Effector memory CD8-positive, alpha-beta T cell (primary cell): Measurements from ENCODE around the gene PCGF3.
"Not testable (repeated sequence)": the region's sequence is repeated elsewhere in the genome, so short reads cannot be mapped to it uniquely, and the experiment has no call there.

Experiments
- ATAC-seq: fragments of 150-1000 bp; cut with Tn5 transposase; replicated peaks from 2 replicates; pipeline ENCODE4 v1.10.0; 2021; ENCODE audit warnings: mild to moderate bottlenecking, moderate library complexity
- DNase-seq, 3 experiments: peaks; one replicate each; pipeline ENCODE4 v3.0.0; 2021
- H3K27ac Mint-ChIP-seq, 2 donors: one replicate each; pipeline ENCODE4 v1.8.0; 2022; ENCODE audit warnings: mild to moderate bottlenecking in 2 of 2, mixed read lengths in 2 of 2, moderate library complexity in 2 of 2
- H3K27me3 Mint-ChIP-seq, 2 donors: one replicate each; pipeline ENCODE4 v1.8.0; 2022; ENCODE audit warnings: mixed read lengths in 2 of 2
- H3K36me3 Mint-ChIP-seq: one replicate; pipeline ENCODE4 v1.8.0; 2022; ENCODE audit warnings: mild to moderate bottlenecking, moderate library complexity, mixed read lengths; ENCODE audit not compliant: insufficient read depth
- H3K4me1 Mint-ChIP-seq, 2 donors: one replicate each; pipeline ENCODE4 v1.8.0; 2022; ENCODE audit warnings: low read depth in 2 of 2, mixed read lengths in 2 of 2
- H3K4me3 Mint-ChIP-seq, 2 donors: one replicate each; pipeline ENCODE4 v1.8.0; 2022; ENCODE audit warnings: mild to moderate bottlenecking in 2 of 2, mixed read lengths in 2 of 2, moderate library complexity in 2 of 2
- H3K9me3 Mint-ChIP-seq, 2 donors: one replicate each; pipeline ENCODE4 v1.8.0; 2022; ENCODE audit warnings: mixed read lengths in 2 of 2

PCGF3 gene

DNA sequence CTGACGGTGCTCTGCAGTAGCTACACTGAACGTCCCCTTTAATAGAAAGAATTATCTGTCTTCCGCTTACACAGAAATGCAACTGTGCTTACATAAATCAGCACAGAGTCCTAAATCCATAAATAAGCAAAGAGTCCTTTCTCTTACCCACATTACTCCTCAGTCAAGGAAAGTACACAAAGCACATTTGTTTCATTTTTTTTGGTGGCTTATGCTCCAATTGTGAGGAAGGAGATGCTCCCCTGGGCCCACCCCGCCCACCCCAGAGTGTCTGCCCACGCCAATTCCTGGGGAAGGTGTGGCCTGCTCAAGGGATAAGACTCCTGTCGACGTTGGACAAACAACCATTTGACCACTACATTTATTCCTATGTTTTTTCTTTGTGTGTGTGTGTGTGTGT lies 66.5 kb downstream of the PCGF3 start:
- DNase-seq (no peak), ATAC-seq (no peak)
- no peaks in the 10 kb centered on the region for H3K9me3 Mint-ChIP-seq
- H3K27me3 Mint-ChIP-seq = no peaks in the 10 kb centered on the region
- peaks cover 35 to 36% of the 10 kb centered on the region in 2 donors for H3K4me1 Mint-ChIP-seq
- peak overlapping the region in 1 of 2 donors; percentile 76 for H3K27ac Mint-ChIP-seq
- no peak overlapping the region for H3K4me3 Mint-ChIP-seq
- H3K36me3 Mint-ChIP-seq = peaks cover 75% of the 10 kb centered on the region

DNA sequence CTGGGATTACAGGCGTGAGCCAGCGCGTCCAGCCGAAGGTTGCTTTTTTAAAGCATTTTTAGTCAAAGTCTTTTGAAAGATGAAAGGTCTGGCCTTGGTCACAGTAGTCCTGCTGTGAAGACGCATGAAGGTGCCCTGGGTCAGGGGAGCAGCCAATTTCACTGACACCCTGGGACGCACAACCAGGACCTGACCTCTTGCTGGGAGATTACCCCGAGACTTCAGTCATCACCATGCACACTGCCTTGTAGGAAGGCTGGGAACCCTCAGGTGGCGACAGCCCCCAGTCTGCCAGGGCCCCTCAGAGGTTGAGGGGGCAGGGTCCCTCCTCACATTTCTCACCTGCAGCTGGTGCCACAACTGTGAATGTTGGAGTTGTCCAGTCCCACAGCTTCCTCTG lies 67.1 kb downstream of the PCGF3 start:
- DNase-seq (no peak), ATAC-seq (no peak)
- Mint-ChIP-seq H3K27ac (peak overlapping the region in 1 of 2 donors; percentile 76), H3K9me3 (no peaks in the 10 kb centered on the region), H3K4me3 (no peak overlapping the region), H3K4me1 (peaks cover 40% of the 10 kb centered on the region in 2 donors), H3K27me3 (no peaks in the 10 kb centered on the region), H3K36me3 (peaks cover 78% of the 10 kb centered on the region)

DNA sequence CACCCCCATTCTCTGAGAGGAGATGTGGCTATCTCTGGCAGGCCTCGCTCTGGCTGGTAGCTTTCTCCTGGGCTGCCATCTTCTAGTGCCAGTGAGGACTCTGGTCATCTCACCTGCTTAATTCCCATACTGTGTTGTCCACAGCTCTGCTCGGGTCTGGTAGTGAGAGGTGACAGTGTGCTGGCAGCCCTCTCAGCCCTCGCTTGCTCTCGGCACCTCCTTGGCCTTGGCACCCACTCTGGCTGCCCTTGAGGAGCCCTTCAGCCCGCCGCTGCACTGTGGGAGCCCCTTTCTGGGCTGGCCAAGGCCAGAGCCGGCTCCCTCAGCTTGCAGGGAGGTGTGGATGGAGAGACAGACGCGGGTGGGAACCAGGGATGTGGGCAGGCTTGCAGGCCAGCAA lies 67.6 kb downstream of the PCGF3 start:
- no peak for DNase-seq
- Mint-ChIP-seq H3K9me3 (no peaks in the 10 kb centered on the region), H3K27ac (peak overlapping the region in 1 of 2 donors; percentile 76), H3K4me1 (peaks cover 41 to 42% of the 10 kb centered on the region in 2 donors), H3K27me3 (no peaks in the 10 kb centered on the region), H3K36me3 (peaks cover 78% of the 10 kb centered on the region), H3K4me3 (peak overlapping the region; percentile 39 to 58)
- no peak for ATAC-seq

DNA sequence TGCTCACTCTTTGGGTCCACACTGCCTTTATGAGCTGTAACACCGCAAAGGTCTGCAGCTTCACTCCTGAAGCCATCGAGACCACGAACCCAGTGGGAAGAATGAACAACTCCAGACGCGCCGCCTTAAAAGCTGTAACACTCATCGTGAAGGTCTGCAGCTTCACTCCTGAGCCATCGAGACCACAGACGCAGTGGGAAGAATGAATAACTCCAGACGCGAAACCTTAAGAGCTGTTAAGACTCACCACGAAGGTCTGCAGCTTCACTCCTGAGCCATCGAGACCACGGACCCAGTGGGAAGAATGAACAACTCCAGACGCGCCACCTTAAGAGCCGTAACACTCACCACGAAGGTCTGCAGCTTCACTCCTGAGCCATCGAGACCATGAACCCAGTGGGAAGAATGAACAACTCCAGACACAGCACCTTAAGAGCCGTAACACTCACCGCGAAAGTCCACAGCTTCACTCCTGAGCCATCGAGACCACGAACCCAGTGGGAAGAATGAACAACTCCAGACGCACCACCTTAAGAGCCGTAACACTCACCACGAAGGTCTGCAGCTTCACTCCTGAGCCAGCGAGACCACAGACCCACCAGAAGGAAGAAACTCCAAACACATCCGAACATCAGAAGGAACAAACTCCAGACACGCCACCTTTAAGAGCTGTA lies 68.9 kb downstream of the PCGF3 start:
- not testable (repeated sequence) for DNase-seq, H3K27me3 Mint-ChIP-seq, ATAC-seq, H3K9me3 Mint-ChIP-seq
- peaks cover 43 to 51% of the 10 kb centered on the region in 2 donors for H3K4me1 Mint-ChIP-seq
- H3K36me3 Mint-ChIP-seq = peaks cover 82% of the 10 kb centered on the region
- peak overlapping the region; percentile 39 to 58 for H3K4me3 Mint-ChIP-seq
- peak overlapping the region; percentile 85 to 87 for H3K27ac Mint-ChIP-seq

DNA sequence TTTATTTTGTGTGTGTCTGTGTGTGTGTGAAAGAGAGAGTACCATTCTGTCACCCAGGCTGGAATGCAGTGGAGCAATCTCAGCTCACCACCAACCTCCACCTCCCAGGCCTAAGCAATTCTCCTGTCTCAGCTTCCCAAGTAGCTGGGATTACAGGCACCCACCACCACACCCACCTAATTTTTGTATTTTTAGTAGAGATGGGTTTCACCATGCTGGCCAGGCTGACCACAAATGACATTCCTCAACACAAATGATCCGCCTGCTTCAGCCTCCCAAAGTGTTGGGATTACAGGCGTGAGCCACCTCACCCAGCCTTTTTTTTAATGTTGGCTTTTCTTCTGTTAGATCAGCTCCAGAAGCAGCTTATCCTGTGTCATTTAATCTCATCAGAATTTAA lies 69.9 kb downstream of the PCGF3 start:
- not testable (repeated sequence) for ATAC-seq, DNase-seq, H3K27me3 Mint-ChIP-seq, H3K9me3 Mint-ChIP-seq
- Mint-ChIP-seq H3K4me3 (peak overlapping the region; percentile 39 to 58), H3K36me3 (peaks cover 81% of the 10 kb centered on the region), H3K27ac (peak overlapping the region; percentile 85 to 87), H3K4me1 (peaks cover 48 to 58% of the 10 kb centered on the region in 2 donors)

DNA sequence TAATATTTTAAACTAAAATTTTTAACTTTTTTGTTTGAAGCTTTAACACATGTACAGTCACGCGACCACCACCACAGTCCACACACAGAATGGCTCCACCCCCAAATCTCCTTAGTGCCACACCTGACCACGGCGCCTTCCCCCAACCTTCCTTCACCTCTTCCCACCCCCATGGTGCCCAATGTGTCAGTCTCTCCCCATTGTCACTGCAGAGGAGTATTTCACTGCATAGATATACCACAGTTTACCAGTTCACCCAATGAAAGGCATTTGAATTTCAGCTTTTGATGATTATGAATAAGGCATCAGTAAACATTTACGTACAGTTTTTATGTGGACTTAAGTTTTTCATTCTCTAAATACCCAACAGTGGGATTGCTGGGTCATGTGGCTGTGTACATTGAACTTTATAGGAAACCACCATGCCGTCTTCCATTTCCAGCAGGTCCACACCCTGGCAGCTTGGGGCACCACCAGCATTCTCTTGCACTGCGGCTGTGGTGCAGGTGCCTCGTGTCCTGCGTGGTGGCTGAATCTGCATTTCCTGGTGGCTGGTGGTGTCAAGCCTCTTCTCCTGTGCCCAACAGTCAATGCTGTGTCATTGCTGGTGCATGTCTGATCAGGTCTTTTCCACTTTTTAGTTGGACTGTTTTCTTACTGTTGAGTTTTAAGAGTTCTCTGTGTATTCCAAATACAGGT lies 71.3 kb downstream of the PCGF3 start:
- no peak for ATAC-seq
- peak overlapping the region; percentile 3 to 53 for H3K4me3 Mint-ChIP-seq
- peaks cover 48 to 55% of the 10 kb centered on the region in 2 donors for H3K4me1 Mint-ChIP-seq
- H3K9me3 Mint-ChIP-seq = no peaks in the 10 kb centered on the region
- peak overlapping the region; percentile 13 to 53 for H3K27ac Mint-ChIP-seq
- H3K36me3 Mint-ChIP-seq = peaks cover 81% of the 10 kb centered on the region
- no peaks in the 10 kb centered on the region for H3K27me3 Mint-ChIP-seq
- DNase-seq = no peak

DNA sequence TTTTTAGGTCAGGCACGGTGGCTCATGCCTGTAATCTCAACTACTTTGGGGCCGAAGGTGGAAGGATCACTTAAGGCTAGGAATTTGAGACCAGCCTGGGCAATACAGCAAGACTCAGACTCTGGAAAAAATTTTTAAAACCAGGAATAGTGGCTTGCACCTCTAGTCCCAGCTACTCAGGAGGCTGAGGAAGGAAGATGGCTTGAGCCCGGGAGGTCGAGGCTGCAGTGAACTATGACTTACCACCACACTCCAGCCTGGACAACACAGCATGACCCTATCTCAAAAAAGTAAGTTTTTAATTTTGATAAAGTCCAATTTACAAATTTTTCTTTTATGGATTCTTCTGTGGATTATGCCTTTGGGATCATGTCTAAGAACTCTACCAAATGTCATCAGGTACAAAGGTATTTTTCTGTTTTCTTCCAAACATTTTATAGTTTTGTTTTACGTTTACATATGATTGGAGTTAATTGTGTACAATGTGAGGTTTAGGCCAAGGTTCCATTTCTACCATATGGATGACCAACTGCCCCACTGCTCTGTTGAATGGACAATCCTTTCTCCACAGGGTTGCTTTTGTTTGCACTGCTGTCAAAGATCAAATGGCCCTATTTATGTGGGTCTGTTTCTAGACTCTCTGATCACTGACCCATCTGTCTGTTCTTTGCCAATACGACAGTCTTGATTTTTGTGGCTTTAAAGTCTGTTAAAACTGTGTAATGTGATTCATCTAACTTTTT lies 72.1 kb downstream of the PCGF3 start:
- ATAC-seq = no peak
- peaks cover 83% of the 10 kb centered on the region for H3K36me3 Mint-ChIP-seq
- H3K9me3 Mint-ChIP-seq = no peaks in the 10 kb centered on the region
- peaks cover 52 to 60% of the 10 kb centered on the region in 2 donors for H3K4me1 Mint-ChIP-seq
- H3K4me3 Mint-ChIP-seq = no peak overlapping the region
- H3K27me3 Mint-ChIP-seq = no peaks in the 10 kb centered on the region
- peak overlapping the region; percentile 13 to 53 for H3K27ac Mint-ChIP-seq
- DNase-seq = no peak

DNA sequence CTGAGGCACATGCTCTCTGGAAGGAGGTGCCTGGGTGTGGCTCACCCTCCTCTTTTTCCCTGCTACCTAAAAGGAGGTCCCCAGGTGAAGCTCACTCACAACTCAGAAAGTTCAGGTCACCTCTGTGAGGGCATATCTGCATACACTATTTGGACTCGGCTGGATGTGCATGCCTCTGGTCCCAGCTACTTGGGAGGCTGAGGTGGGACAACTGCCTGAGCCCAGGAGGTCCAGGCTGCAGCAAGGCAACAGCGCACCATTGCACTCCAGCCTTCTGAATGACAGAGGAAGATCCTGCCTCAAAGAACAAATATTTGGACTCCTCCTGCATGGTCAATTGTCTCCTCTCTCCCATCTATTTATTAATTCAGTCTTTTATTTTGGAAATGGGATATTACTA lies 73.9 kb downstream of the PCGF3 start:
- DNase-seq = no peak
- Mint-ChIP-seq H3K27me3 (peaks cover 4 to 7% of the 10 kb centered on the region in 2 donors), H3K4me3 (peak overlapping the region; percentile 84 to 85), H3K36me3 (peaks cover 76% of the 10 kb centered on the region), H3K4me1 (peaks cover 49% of the 10 kb centered on the region in 2 donors), H3K9me3 (no peaks in the 10 kb centered on the region), H3K27ac (peak overlapping the region; percentile 44 to 97)
- no peak for ATAC-seq

DNA sequence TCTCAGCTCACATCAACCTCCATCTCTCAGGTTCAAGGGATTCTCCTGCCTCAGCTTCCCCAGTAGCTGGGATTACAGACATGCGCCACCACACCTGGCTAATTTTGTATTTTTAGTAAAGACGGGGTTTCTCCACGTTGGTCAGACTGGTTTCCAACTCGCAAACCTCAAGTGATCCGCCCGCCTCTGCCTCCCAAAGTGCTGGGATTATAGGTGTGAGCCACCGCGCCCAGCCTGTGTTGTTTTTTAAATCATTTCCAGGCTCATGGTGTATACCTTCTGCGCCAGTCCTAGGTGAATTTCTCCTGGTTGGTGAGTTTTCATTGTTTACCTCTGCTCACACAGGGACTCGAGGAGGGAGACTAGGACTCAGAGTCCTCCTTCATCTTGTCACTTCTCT lies 74.6 kb downstream of the PCGF3 start:
- Mint-ChIP-seq H3K4me1 (peaks cover 47 to 48% of the 10 kb centered on the region in 2 donors), H3K27ac (peak overlapping the region; percentile 44 to 97), H3K4me3 (peak overlapping the region; percentile 84 to 85), H3K36me3 (peaks cover 70% of the 10 kb centered on the region), H3K27me3 (peaks cover 11 to 14% of the 10 kb centered on the region in 2 donors)
- not testable (repeated sequence) for DNase-seq, ATAC-seq, H3K9me3 Mint-ChIP-seq

DNA sequence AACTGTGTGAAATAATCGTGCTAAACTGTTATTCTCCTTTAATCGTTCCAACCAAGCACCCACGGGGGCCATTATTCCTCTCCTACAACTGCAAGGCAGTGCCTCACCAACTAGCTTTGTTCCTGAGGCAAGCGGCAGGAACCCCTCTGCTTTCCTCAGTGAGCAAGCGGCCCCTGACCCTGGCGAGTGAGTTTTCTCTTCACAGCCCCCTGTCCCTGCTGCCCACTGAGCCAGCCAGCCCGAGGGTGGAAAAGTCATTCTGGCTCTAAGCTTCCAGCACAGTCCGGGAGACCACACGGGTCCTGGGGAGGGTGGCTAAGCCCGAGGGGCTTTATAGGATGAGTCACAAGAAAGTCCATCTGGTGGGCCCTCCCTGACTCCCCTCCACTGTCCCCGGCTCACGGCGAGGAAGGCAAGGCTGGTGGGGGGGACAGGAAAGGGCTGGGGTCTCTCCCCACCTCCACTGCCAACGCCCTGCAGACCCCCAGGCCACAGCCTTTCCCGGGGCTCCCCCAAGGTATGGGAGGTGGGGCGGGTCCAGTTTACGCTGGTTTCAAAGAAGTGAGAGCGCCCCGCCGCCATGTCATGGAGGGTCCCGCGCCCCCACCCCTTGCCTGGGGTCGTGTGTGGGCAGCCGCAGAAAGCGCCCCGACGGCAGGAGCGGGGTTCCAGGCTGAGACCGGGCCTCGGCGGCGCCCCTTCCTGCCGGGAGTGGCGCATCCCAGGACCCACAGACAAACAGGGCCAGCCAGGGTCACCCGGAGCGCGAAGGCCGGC lies 75.3 kb downstream of the PCGF3 start:
- Mint-ChIP-seq H3K36me3 (peaks cover 65% of the 10 kb centered on the region), H3K27me3 (peaks cover 16 to 18% of the 10 kb centered on the region in 2 donors), H3K4me3 (peak overlapping the region; percentile 84 to 85), H3K27ac (peak overlapping the region; percentile 94 to 97), H3K4me1 (peaks cover 45 to 46% of the 10 kb centered on the region in 2 donors), H3K9me3 (no peaks in the 10 kb centered on the region)
- no peak for DNase-seq
- no peak for ATAC-seq

DNA sequence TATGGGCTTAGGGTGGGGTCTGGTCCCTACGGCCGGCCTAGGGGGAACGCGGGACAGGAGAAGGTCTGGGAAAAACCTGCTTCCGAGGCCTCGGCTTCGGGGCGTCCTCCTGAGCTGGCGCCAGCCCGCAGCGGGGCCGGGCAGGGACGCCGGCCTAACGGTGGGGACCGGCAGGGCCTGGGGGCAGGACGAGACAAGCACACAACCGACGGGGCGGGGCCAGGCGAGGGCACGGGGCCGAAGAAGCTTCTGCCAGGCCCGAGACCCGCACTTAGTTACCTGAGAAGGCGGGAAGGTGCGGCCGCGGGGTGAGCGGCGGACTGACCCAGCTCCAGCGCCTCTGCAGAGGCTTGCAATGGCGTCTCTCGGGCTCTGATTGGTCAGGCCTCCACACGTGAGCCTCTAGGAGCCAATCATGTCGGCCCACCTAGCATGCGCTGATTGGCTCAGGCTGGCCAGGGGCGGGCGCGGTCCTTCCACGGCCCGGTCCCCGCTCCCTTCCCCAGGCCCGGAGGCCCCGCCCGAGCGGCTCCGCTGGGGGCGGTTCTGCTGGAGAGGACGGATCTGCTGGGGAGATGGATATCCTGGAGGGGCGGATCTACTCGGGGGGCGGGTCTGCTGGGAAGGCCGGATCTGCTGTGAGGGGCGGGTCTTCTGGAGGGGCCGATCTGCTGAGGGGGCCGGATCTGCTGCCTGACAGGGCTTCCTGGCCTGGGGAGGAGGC lies 76.0 kb downstream of the PCGF3 start:
- H3K9me3 Mint-ChIP-seq = no peaks in the 10 kb centered on the region
- peaks cover 16 to 18% of the 10 kb centered on the region in 2 donors for H3K27me3 Mint-ChIP-seq
- ATAC-seq = peak; percentile 90
- H3K27ac Mint-ChIP-seq = peak overlapping the region; percentile 94 to 97
- H3K36me3 Mint-ChIP-seq = peaks cover 59% of the 10 kb centered on the region
- peak overlapping the region; percentile 84 to 85 for H3K4me3 Mint-ChIP-seq
- H3K4me1 Mint-ChIP-seq = peaks cover 41% of the 10 kb centered on the region in 2 donors
- peak; percentile 98 to 99 (median 99) for DNase-seq
